ENCODE results near the gene TBC1D10A. TPM values are rescaled to one million over a fixed set of nuclear protein-coding genes. Genes with fewer than 3 reads are reported as not detected.
"Not testable (repeated sequence)": the region's sequence is repeated elsewhere in the genome, so short reads cannot be mapped to it uniquely, and the experiment has no call there.

The TBC1D10A gene
- polyA plus RNA-seq, 4 donors: 14.1 to 18.4 (median 16.3) TPM

DNA sequence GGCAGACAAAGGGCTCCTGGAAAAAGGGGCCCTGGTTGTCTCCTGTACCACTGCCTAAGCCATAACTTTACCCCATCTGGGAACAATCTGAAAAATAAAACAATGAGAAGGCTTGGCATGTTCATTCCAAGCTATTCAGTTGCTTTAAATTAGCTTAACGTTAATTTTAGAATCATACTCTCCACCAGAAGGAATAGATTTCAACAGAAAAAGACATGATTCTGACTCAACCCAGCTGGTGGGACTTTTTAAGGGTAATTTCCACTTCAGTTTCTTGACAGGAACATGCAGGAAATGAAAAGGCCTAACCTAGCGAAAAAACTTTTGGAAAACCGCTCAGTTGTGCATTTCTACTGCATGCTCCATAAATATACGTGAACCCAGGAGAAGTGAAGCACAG, 22.1 kb upstream of the TBC1D10A start:
- no peak for DNase-seq (ENCODE audit: low read depth in 4 of 4, low spot score in 2 of 4)

DNA sequence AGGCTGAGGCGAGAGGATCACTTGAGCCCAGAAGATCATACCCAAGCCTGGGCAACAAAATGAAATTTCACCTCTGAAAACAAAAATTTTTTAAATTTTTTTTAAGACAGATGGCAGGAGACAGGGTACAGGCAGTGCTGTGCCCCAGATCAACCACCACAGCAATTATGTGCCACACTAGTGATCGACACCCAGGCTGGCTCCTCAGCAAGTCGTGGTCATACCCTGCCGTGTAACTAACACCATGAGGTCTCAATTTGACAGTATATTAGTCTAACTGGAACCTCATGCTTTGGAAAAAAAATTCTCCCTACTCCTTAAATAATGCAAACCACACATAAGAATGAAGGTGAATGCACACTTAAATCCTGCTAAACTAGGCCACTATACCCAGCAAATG, 21.7 kb upstream of the TBC1D10A start:
- no peak for DNase-seq (ENCODE audit: low read depth in 4 of 4, low spot score in 2 of 4)

DNA sequence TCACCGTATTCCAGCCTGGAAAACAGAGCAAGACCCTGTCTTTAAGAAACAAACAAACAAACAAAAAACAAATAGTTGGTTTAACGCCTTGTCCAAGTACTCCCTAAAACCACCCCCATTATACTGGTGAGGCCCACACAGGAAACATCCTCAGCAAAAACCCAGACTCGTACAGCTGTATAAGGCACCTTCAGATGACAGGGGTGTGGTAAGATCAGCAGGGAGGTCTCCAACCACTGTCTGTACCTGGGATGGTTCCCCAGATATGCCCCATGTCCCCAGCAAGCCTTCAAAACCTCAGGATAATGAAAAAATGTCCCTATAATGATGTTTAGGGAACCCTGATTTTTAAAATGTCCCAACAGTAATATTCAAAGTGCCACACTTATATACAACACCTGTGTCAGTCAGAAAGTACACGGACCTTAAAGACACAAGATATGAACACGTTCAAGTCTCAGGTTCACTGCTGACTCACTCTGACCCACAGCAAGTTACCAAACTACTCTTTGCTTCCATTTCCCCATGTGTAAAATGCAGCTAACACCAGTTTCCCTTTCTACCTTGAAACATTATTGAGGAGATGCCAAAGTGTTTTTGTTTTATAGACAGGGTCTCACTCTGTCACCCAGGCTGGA, 20.6 kb upstream of the TBC1D10A start:
- no peak for DNase-seq (ENCODE audit: low read depth in 4 of 4, low spot score in 2 of 4)

DNA sequence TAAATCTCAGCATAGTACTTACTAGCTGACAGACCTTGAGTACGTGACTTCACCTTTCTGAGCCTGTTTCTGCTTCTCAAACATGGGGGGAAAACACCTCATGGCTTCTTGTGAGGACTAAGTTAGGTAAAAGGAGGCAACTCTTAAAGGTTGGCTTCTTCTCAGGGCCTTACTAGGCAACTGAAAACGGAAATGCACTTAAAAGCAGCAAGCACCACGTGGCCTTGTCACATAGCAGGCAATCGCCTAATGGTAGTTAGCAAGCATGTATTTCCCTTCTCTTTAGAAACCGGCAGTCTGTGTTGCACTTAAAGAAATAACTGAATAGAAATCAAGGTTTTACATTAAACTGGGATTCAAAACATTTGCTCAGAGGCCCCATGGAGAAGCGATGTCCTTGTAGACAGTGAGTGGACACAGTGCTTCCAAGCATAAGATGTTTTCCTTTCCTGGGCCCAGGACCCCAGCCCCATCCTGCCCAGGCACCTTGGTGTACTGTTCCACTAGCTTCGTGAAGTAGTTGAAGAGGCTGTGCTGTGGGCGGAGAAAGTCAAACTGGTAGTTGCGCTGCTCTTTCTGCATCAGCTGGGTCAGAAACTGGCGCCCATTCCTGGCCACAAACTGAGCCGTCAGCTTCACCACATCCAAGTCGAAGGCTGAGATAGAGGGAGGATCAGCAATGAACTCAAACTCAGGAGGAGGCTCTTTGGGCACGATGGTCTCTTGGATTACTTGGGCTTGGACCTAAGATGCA, 17.9 kb upstream of the TBC1D10A start:
- DNase-seq (ENCODE audit: low read depth in 4 of 4, low spot score in 2 of 4): no peak

DNA sequence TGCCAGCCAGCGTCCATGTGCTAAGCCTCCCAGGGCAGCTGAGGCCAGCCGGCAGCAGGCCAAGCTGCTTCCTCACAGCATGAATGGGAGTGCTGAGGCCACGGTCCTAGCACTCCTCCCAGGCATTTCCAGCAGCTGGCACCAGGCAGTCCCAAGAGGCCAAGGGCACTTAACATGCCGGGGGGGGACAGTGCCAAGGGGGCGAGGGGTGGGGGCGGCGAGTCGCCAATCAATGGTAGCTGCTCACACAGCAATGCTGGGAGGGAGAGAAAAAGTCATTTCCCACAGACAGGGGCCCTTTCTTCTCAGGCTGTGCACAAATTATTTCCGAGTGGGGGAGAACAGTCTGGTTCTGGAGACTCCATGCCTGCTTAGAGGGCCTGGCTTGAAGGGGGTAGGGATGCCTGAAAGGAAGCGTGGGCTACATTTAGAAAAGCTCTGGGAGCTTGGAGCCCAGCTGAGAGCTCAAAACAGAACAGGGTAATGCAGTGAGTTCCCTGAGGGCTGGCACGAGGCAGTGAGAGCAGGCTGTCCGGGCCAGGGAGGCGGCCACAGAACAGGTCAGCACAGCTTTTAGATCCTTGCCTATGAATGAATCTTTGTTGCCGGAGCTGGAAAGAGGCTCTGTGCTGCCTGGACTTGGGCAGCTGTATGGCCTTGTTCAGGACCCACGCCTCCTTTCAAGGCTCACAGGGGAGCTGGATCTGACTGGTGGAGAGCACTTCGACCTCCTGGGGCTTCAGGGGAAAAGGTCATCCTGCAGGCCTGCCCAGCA, 14.4 kb upstream of the TBC1D10A start:
- DNase-seq (ENCODE audit: low read depth in 4 of 4, low spot score in 2 of 4): no peak

DNA sequence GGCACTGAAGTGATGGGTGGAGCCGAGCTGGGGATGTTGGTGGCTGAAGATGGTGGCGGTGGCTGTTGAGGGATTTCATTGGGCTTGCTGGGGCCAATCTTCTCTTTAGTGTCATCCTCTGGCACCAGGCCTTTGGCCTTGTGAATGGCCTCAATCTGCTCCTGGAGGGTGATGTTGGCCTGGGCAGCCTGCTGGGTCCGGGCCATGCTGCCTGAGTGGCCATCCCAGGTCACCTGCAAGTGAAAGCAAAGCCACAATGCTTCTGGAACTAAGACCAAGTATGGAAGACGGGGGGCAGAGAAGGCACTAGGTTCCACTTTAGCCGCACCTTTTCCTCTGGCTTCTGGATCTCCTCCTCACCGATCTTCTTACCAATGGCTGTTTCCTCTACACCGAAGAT, 12.1 kb upstream of the TBC1D10A start:
- no peak for DNase-seq (ENCODE audit: low read depth in 4 of 4, low spot score in 2 of 4)

DNA sequence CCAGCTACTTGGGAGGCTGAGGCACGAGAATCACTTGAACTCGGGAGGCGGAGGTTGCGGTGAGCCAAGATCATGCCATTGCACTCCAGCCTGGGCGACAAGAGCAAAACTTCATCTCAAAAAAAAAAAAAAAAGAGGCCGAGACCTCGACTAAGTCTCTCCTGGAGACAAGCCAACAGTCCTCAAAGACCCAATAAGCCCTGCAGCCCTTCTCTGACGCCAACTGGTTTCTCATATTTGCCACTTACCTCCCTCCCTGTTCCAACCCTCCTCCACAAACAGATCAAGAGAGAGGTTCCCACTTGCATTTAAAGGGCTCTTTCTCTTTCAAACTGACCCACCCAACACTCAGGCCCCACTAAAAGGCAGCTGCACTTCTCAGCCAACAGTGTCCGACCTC, 11.6 kb upstream of the TBC1D10A start:
- not testable (repeated sequence) for DNase-seq (ENCODE audit: low read depth in 4 of 4, low spot score in 2 of 4)

DNA sequence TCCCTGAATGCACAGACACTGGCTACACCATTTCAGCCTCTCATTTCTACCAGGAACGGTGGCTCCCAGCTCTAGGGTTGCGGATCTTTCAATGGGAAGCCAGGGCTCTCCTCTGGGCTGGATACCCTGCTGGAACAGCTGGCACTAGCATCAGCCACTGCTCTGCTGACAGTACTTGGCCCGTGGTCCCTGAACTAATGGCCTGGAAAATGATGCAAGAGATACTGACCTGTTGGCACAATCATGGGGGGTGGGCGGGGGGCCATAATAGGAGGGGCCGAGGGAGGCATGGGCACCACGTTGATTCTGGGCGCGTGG, 10.7 kb upstream of the TBC1D10A start:
- DNase-seq (ENCODE audit: low read depth in 4 of 4, low spot score in 2 of 4): no peak

DNA sequence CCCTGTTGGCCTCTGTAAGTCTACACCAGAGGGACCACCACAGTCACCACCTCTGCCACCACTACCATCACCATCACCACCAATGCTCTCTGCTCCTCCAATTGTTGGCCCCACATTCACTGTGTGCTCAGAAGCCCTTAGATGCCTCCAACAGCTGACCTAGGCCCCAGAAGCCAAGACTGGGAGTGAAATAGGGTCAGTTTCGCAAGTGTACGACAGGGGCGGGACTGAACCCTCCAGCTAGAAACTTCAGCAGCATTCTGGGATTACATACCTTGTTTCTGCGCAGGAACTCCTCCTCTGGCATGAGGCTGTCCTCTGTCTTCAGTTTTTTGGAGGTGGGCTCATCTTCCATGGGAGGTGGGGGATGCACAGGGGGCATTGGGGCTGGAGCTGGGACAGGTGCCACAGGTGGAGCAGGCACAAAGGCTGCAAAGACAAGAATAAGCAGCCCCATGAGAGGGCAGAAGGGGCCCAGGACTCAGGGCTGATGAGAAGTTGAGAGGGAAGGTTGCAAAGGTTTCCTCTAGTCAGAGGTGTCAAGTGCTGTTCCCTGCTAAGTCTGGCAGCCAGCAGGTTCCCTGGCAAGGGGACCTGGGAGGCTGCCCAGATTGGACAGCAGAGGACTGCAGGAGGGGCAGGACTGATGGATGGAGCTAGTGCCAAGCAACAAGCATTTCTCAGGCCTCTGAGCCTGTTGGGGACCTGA, 10.2 kb upstream of the TBC1D10A start:
- no peak for DNase-seq (ENCODE audit: low read depth in 4 of 4, low spot score in 2 of 4)

DNA sequence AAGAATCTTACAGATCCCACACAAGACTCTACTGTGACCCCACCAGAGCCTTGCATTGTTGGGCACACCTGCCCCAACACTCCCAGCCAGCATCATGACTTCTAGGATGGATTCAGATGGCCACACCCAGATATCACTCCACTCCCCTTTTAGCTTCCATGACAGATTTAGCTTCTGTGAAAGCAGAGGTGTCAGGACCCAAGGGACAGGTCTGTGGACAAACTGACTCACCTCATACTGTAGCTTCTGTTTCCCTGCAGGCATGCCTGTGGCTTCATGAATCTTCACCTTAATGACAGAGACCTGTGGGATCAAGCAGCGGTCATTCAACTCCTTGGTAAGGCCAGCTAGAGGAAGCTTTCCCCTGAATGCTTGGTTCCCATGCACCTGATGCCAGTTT, 8.5 kb upstream of the TBC1D10A start:
- no peak for DNase-seq (ENCODE audit: low read depth in 4 of 4, low spot score in 2 of 4)

DNA sequence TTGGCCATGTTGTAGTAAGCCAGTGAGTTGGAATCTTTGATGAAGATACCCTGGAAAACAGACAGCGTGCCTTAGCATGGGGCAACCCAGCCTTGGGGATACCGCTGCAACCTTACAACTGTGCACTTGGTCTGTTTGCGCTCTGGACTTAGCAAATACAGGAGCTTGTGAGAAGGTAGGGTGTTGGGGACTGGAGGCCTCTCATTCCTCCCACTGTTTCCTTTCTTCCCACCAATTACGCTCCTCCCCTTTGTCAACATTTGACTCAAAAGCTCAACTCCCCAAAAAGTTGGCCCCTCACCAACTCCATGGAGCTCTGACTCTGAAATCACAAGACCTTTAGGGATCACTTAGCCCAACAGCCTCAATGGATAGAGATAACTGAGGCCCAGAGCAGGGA, 7.9 kb upstream of the TBC1D10A start:
- DNase-seq (ENCODE audit: low read depth in 4 of 4, low spot score in 2 of 4): no peak

DNA sequence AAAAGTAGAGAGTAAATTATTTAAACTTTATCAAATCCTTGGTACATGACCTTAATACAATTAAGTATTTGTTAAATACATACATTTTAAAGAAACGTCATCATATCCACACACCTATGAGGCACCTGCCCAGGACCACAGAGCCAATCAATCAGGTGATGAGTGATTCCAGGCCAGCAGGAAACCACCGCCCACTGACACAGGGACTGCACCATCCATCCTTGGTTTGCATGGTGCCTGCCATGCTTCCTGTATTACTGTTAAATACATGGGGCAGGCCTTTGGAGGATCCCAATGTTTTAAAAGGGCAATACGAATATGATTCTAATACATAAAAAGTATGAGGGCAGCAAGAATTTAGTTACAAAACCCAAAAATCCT, 7.0 kb upstream of the TBC1D10A start:
- no peak for DNase-seq (ENCODE audit: low read depth in 4 of 4, low spot score in 2 of 4)

DNA sequence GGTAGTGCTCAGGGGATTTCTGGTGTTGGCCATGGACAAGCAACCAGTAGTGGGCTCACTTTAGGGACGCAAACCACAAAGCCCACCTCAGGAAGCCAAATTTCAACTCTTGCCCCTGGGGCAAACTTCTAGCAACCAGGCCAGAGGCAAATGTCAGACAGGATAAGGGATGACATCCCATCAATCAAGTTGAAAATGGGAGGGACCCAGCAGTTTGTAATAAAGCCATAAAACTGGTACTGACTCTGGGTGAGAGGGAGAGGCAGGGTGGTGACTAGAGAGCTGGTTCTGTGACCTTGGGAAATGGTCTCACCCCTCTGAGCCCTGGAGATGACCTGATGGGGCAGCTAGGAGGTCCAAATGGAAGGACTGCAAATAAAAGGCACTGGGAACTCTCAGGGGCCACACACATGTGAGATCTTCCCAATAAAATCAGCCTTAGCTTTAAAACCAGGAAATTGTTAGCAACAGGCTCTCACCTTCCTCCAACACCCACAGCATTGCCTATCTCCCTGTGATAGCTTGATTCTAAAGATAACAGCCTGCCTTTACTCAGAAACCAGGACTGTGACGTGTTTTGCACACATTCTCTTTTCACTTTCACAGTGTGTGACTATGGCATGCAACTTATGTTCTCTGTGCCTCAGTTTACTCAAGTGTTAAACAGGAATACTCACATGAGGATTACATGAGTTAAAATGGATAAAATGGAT, 6.4 kb upstream of the TBC1D10A start:
- no peak for DNase-seq (ENCODE audit: low read depth in 4 of 4, low spot score in 2 of 4)

DNA sequence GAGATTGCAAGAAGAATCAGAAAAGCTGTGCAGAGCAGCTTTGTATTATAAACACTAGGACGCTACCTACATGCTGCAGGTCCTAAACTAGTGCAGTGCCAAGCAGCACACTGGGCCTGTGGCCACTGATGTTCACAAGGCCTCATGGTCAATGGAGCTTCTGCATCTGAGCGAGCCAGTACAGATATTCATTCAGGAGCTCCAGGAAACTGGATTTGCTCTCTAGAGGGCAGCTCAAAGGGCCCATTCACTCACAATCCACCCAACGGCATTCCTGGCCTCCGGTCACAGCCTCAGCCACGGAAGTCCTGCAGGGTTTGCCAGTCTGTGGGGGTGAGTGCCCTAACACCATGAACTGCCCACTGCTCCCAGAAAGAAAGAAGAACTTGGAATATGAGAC, 5.8 kb upstream of the TBC1D10A start:
- no peak for DNase-seq (ENCODE audit: low read depth in 4 of 4, low spot score in 2 of 4)

DNA sequence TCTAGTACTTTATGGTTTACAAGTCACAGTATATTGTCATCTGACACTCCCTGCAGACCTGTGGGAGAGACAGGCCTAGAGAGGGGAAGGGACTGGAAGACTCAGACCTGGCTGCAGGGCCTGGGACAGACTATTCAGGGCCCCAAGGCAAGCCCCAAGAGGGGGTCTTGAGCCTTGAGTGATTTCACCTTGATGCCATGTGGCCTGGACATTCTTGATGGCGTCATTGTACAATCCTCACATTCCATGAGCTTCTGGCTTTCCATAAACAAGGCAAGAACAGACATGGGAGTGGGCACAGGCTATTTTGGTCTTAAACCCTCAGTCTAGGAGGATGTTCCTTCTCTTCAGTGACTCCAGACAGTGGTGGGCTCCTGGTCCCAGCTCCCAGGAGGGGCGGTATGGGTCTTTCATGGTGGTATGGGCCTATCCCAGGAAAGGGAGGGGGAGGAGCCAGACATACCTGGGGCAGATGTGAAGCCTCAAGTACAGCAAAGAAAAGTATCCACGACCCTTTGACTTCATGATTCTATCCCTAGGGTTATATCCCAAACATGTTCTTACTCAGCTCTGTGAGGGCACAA, 1.8 kb upstream of the TBC1D10A start:
- no peak for DNase-seq (ENCODE audit: low read depth in 4 of 4, low spot score in 2 of 4)

DNA sequence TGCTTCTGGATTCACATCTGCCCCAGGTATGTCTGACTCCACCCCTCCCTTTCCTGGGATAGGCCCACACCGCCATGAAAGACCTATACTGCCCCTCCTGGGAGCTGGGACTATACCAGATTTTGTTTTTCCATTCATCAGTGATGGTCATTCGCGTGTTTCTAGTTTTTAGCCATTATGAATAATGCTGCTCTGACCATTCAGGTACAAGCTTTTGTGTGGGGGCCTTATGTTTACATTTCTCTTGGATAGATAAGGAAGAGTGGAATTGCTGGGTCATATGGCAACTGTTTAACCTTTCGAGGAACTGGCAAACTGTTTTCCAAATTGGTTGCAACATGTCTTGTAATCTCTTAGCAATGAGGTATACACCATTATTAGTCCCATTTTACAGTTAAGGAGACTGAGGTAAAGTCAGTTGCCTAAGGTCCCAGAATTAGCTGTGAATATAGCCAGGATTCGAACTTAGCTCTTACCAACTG, 1.2 kb upstream of the TBC1D10A start:
- no peak for DNase-seq (ENCODE audit: low read depth in 4 of 4, low spot score in 2 of 4)

DNA sequence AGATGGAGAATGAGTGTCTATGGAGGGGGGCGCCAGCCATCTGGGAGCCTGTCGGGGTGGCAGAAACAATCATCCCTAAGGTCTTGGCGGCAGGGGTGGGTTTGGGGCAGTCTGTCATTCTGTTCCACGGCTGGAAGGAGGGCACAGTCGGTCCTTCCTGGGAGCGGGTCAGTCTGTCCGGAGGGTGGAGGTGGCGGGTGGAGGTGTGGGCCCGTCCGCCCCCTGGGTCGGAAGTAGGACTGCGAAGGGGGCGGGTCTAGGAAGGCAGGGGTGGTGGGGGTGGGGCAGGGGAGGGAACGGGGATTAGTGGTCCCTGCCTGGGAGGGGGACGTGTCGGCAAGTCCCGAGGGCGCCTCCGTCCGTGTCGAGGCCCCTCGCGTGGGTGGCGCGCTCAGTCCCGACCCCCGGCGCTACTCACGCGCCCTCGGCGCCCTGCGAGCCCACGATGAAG, 461 bp downstream of the TBC1D10A start:
- DNase-seq (ENCODE audit: low read depth in 4 of 4, low spot score in 2 of 4): no peak

DNA sequence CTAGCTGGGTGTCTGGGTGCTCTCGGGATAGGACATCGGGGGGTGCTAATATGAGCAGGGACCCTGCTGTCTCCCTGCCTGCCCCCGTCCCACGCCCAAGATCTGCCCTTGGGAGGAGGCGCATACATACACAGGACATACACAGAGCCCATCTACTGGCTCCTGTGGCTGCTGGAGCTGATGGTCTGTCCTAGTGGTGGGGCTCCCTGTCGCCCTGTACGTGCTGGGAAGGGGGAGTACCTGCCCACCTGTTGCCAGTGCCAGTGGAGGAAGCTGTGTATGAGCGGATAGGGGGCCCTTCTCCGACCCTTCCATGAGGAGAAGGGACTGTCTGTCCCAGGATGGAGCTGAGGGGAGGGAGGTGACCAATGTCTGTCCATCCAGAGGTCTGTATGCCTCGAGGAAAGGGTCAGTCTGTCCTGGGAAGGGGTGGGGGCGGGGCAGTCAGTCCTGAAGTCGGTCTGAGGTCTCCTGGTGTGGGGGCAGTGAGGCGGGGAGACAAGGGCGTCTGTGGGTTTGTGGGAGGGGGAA, 952 bp downstream of the TBC1D10A start:
- no peak for DNase-seq (ENCODE audit: low read depth in 4 of 4, low spot score in 2 of 4)

DNA sequence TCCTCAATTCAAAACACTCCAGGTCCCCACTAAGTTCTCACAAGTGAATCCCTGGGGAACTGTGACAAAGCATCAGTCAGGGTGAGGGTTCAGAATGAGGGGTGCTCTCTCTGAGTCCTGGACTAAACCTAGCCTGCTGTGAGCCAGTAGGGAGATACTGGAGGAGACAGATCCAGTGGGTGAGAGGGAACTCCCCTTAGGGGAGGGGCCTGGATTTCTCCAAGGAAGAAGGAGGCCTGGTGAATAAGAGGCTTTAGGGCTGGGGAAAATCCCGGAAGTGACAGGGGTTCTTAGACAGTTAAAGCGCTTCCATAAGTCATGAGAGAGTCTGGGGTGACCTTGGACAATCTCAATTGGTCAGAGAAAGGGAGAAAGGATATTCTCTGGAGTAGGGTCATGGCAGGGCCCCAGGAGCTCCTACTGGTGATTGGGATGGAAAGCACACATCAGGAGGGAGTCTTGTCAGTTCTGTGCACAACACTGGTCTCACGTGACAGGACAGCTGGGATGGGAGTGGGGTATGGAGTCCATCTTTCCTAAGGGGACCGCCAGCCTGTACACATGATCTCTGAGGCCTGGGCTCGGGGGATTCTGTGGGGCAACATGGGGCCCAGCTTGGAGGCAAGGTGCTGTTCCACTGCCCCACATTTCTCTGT, 1.5 kb downstream of the TBC1D10A start:
- DNase-seq (ENCODE audit: low read depth in 4 of 4, low spot score in 2 of 4): no peak

Data from left renal cortex interstitium (tissue), 4 donors.